GM23338 (cell line): ENCODE measurements around the gene ZBTB8A. TPM values are rescaled to one million over a fixed set of nuclear protein-coding genes. Genes with fewer than 3 reads are reported as not detected.

Source experiments
- ATAC-seq: fragments of 200-7000 bp; cut with Tn5 transposase; 3 replicates; pipeline ENCODE4 v1.9.1; 2020
- DNase-seq: peaks from one replicate; pipeline ENCODE4 v3.0.0-alpha.2; 2015; ENCODE audit warnings: low spot score
- H2AFZ ChIP-seq: fragments of 200-600 bp; sonication (generic); 2 replicates; pipeline ENCODE4 v1.8.0; 2016; ENCODE audit warnings: antibody characterized with exemption, mild to moderate bottlenecking, moderate library complexity
- H3F3A ChIP-seq: fragments of 200-600 bp; sonication (generic); replicated peaks from 2 replicates; pipeline ENCODE4 v1.8.0; 2017; ENCODE audit warnings: antibody characterized with exemption, mixed run types, low read depth
- H3K27ac ChIP-seq: fragments of 200-600 bp; sonication (generic); 2 replicates; pipeline ENCODE4 v1.6.1; 2016; ENCODE audit warnings: low read depth
- H3K27me3 ChIP-seq: fragments of 200-600 bp; sonication (generic); 2 replicates; pipeline ENCODE4 v1.8.0; 2016; ENCODE audit warnings: mild to moderate bottlenecking, mixed run types, moderate library complexity; ENCODE audit not compliant: insufficient read depth
- H3K36me3 ChIP-seq: fragments of 200-600 bp; sonication (generic); 2 replicates; pipeline ENCODE4 v1.8.0; 2016; ENCODE audit warnings: mild to moderate bottlenecking; ENCODE audit not compliant: insufficient read depth
- H3K4me1 ChIP-seq: fragments of 200-600 bp; sonication (generic); 2 replicates; pipeline ENCODE4 v1.8.0; 2016; ENCODE audit warnings: mild to moderate bottlenecking, moderate library complexity; ENCODE audit not compliant: insufficient read depth
- H3K4me2 ChIP-seq: fragments of 200-600 bp; sonication (generic); 2 replicates; pipeline ENCODE4 v1.7.1; 2017; ENCODE audit warnings: mixed run types
- H3K4me3 ChIP-seq: fragments of 200-600 bp; sonication (generic); 2 replicates; pipeline ENCODE4 v1.6.1; 2016; ENCODE audit warnings: mixed run types
- H3K79me2 ChIP-seq: fragments of 200-600 bp; sonication (generic); replicated peaks from 2 replicates; pipeline ENCODE4 v1.8.0; 2017; ENCODE audit warnings: mild to moderate bottlenecking; ENCODE audit not compliant: insufficient read depth
- H3K9me2 ChIP-seq: fragments of 200-600 bp; sonication (generic); 2 replicates; pipeline ENCODE4 v1.8.0; 2017; ENCODE audit not compliant: insufficient read depth
- H4K20me1 ChIP-seq: fragments of 200-600 bp; sonication (generic); replicated peaks from 2 replicates; pipeline ENCODE4 v1.8.0; 2017; ENCODE audit warnings: mild to moderate bottlenecking; ENCODE audit not compliant: insufficient read depth
- H3K27ac Mint-ChIP-seq: 2 replicates; pipeline ENCODE4 v1.8.0; 2020; ENCODE audit warnings: inconsistent platforms, mild to moderate bottlenecking, moderate library complexity, mixed read lengths
- H3K27me3 Mint-ChIP-seq: 3 replicates; pipeline ENCODE4 v1.8.0; 2022; ENCODE audit warnings: low read depth, mild to moderate bottlenecking, moderate library complexity, mixed read lengths, inconsistent platforms; ENCODE audit not compliant: insufficient read depth, poor library complexity
- H3K36me3 Mint-ChIP-seq: 3 replicates; pipeline ENCODE4 v1.8.0; 2021; ENCODE audit warnings: low read depth, mild to moderate bottlenecking, inconsistent platforms, moderate library complexity, mixed read lengths
- H3K4me1 Mint-ChIP-seq: 3 replicates; pipeline ENCODE4 v1.8.0; 2020; ENCODE audit warnings: mild to moderate bottlenecking, inconsistent platforms, mixed read lengths
- H3K4me3 Mint-ChIP-seq: 3 replicates; pipeline ENCODE4 v1.8.0; 2021; ENCODE audit warnings: moderate library complexity, mild to moderate bottlenecking, inconsistent platforms, mixed read lengths
- H3K9me3 Mint-ChIP-seq: 3 replicates; pipeline ENCODE4 v1.8.0; 2020; ENCODE audit warnings: moderate library complexity, mild to moderate bottlenecking, inconsistent platforms, mixed read lengths
- CREB1 ChIP-seq: fragments of 250-450 bp; sonication (Bioruptor Pico); IDR thresholded peaks from 2 replicates; pipeline ENCODE4 v1.5.0; 2020; ENCODE audit warnings: low read depth, mild to moderate bottlenecking, moderate library complexity
- EZH2 ChIP-seq: fragments of 200-600 bp; sonication (generic); IDR thresholded peaks from one replicate; pipeline ENCODE4 v1.8.0; 2017; ENCODE audit warnings: antibody characterized with exemption, mild to moderate bottlenecking, low read depth; ENCODE audit not compliant: unreplicated experiment
- NANOG ChIP-seq: IDR thresholded peaks from 2 replicates; pipeline ENCODE4 v1.6.1; 2016; ENCODE audit warnings: antibody characterized with exemption, borderline replicate concordance
- REST ChIP-seq: IDR thresholded peaks from one replicate; pipeline ENCODE4 v1.6.1; 2018; ENCODE audit warnings: antibody characterized with exemption; ENCODE audit not compliant: unreplicated experiment
- ZNF331 ChIP-seq: fragments of 250-450 bp; sonication (Bioruptor Pico); IDR thresholded peaks from 2 replicates; pipeline ENCODE4 v1.5.0; 2020; ENCODE audit warnings: low read depth, mild to moderate bottlenecking, moderate library complexity
- ZNF462 ChIP-seq: fragments of 250-450 bp; sonication (Bioruptor Pico); IDR thresholded peaks from 2 replicates; pipeline ENCODE4 v1.5.0; 2020; ENCODE audit warnings: mild to moderate bottlenecking, moderate library complexity
- polyA plus RNA-seq: library from polyadenylated mRNA; unstranded; fragments of >200 nt; fragmentation: Nextera tagmentation; extraction: Ambion mirVana; gene quantifications from 2 replicates; pipeline ENCODE4 v1.2.1, GENCODE V29; 2016
- total RNA-seq: library from RNA; depleted of rRNA; stranded (reverse); fragments of >200 nt; shearing (Covaris generic); gene quantifications from 2 replicates; pipeline ENCODE4 v1.2.3, GENCODE V29; 2014
- TF ChIP-seq, protein P1 (sequence below), 2 experiments: fragments of 200-600 bp in 1 of 2; sonication (generic) in 1 of 2; conservative IDR thresholded peaks; 2 replicates each; pipeline versions ENCODE4 v1.5.1 to v1.6.1; 2016 to 2017; ENCODE audit warnings: antibody characterized with exemption in 2 of 2, low read depth in 2 of 2, mild to moderate bottlenecking in 2 of 2, moderate library complexity in 1 of 2

Gene ZBTB8A
- total and polyA plus RNA-seq, 2 experiments from 2014 or later, result 6.1 to 8.4 TPM

DNA sequence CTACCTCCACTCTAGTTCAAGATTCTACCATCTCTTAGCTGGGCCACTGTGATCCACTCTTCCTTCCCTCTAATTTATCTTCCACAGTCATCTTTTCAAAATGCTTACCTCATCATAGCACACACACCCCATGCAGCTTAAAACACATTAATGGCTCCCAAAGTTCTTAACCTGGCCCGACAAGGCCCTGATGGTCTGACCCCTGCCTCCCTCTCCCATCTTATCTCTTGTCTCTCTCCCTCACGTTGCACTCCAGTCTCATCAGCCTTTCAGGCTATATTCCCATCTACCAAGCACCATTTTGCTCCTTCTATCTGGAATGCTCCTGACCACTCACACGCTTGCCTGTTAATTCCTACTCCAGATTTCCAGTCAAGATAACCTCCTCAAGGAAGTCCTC, 2.5 kb upstream of the ZBTB8A start:
- Histone ChIP-seq H3K79me2 (peaks cover 15% of the 10 kb centered on the region), H3K9me2 (no peaks in the 10 kb centered on the region), H4K20me1 (peaks cover 6% of the 10 kb centered on the region; the same call in 1 of the 2 replicates), H3K27ac (no peak overlapping the region), H3K4me3 (no peak overlapping the region), H3K4me2 (no peak overlapping the region), H3F3A (peaks cover 18% of the 10 kb centered on the region), H3K27me3 (peaks cover 26% of the 10 kb centered on the region), H3K36me3 (no peaks in the 10 kb centered on the region), H2AFZ (no peak overlapping the region), H3K4me1 (peaks cover 21% of the 10 kb centered on the region)
- DNase-seq, result no peak
- Mint-ChIP-seq H3K4me1 (peaks cover 19% of the 10 kb centered on the region), H3K9me3 (no peaks in the 10 kb centered on the region), H3K27me3 (peaks cover 12% of the 10 kb centered on the region), H3K27ac (no peak overlapping the region), H3K4me3 (no peak overlapping the region), H3K36me3 (peaks cover 8% of the 10 kb centered on the region; the same call in 2 of the 3 replicates)
- no peak for ATAC-seq
- TF ChIP-seq EZH2 (no peak), NANOG (no peak), ZNF462 (CRISPR knock-in tag) (no peak)

DNA sequence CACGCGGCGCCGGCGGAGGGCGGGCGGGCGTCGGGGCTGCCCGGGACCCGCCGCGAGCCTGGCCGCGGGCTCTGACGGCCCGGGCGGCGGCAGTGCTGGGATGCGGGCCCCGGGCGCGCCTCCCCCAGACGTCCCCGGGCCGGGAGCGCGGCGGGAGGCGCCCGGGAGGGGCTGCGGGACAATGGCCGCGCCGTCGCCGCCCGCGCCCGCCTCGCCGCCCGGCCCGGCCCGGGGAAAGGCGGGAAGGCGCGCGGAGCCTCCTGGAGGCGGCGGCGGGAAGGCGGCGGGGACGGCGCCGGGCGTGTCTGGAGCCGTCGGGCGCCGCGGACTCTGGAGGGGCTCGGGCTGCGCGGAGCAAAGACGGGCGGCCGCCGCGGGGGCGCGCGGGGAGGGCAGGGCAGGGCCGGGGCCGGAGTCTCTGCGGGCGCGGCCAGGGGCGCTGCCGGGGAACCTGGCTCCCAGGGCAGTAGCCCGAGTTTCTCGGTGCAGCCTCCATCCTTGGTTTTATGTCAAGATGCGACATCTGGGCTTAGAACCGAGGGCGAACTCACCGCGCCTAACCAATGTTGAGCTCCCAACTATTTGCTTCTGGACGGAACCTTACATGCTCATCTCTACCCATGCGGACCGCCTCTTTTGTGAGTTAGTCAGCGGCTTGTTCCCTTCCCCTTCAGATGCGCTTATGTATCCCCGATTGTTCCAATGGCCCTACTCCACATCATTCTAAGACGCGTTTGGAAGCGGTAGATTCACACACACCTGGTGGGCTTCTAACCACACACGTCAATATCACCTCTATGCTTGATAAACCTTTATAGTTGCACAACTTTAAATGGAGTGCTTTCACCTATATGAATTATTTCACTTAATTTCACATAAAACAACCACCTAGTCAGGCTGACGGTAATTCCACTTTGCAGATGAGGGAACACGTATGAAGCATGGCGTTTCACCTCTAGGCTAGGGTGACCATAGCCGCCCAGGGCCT, 651 bp downstream of the ZBTB8A start:
- peak overlapping the region; percentile 94 for H2AFZ ChIP-seq
- no peaks in the 10 kb centered on the region for H3K9me2 ChIP-seq
- no peaks in the 10 kb centered on the region for H3K36me3 ChIP-seq
- H3K27me3 Mint-ChIP-seq, result peaks cover 12% of the 10 kb centered on the region
- H3K27me3 ChIP-seq, result peaks cover 26% of the 10 kb centered on the region
- H3K79me2 ChIP-seq, result peaks cover 31% of the 10 kb centered on the region
- peaks cover 19% of the 10 kb centered on the region for H3K4me1 Mint-ChIP-seq
- ATAC-seq (peak; percentile 84), DNase-seq (peak; percentile 72)
- H3K27ac Mint-ChIP-seq, result peak overlapping the region; percentile 25; the same call in 1 of the 2 replicates
- H3K9me3 Mint-ChIP-seq, result no peaks in the 10 kb centered on the region
- H3K4me3 Mint-ChIP-seq, result peak overlapping the region; percentile 89
- H4K20me1 ChIP-seq, result peaks cover 7% of the 10 kb centered on the region; the same call in 1 of the 2 replicates
- no peak overlapping the region for H3K27ac ChIP-seq
- H3F3A ChIP-seq, result peaks cover 21% of the 10 kb centered on the region
- H3K4me3 ChIP-seq, result peak overlapping the region; percentile 92
- peaks cover 12% of the 10 kb centered on the region for H3K36me3 Mint-ChIP-seq
- peaks cover 21% of the 10 kb centered on the region for H3K4me1 ChIP-seq
- H3K4me2 ChIP-seq, result peak overlapping the region; percentile 98
- TF ChIP-seq NANOG, result no peak
- TF ChIP-seq CREB1 (CRISPR knock-in tag), result no peak
- no peak for TF ChIP-seq EZH2
- TF ChIP-seq REST, result no peak
- TF ChIP-seq, protein P1, sequence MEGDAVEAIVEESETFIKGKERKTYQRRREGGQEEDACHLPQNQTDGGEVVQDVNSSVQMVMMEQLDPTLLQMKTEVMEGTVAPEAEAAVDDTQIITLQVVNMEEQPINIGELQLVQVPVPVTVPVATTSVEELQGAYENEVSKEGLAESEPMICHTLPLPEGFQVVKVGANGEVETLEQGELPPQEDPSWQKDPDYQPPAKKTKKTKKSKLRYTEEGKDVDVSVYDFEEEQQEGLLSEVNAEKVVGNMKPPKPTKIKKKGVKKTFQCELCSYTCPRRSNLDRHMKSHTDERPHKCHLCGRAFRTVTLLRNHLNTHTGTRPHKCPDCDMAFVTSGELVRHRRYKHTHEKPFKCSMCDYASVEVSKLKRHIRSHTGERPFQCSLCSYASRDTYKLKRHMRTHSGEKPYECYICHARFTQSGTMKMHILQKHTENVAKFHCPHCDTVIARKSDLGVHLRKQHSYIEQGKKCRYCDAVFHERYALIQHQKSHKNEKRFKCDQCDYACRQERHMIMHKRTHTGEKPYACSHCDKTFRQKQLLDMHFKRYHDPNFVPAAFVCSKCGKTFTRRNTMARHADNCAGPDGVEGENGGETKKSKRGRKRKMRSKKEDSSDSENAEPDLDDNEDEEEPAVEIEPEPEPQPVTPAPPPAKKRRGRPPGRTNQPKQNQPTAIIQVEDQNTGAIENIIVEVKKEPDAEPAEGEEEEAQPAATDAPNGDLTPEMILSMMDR (conservative IDR thresholded peaks at IDR 0.05; ENCODE audit: low read depth in 2 of 2), result no peak
- no peak for TF ChIP-seq ZNF331 (CRISPR knock-in tag)
